HL-60/S4 treated with phorbol 12-myristate 13-acetate at 8.2 ng/mL for 4 days and 3 days (cell line): Measurements from ENCODE around the gene SPRR2G.
"Not testable (repeated sequence)": the region's sequence is repeated elsewhere in the genome, so short reads cannot be mapped to it uniquely, and the experiment has no call there.

Experiments
- in situ Hi-C: fragments of 300-500 bp; cut with MboI; formaldehyde crosslinking; loops from 2 replicates; pipeline ENCODE4 v1.15.0; 2022; ENCODE audit warnings: low sequenced_read_pairs

The SPRR2G gene

GRCh38 chr1:153150846-153151245, at the start of gene SPRR2G:
TSS of gene SPRR2G (minus strand) at chr1:153150890. CDS start at chr1:153150110, 780 bp downstream.
- in situ Hi-C loops: no loop called here

GRCh38 chr1:153195216-153195615, 44.5 kb upstream of the SPRR2G start:
- in situ Hi-C loops: no loop called here

- in situ Hi-C loops: no loop called here
Observed at GRCh38 chr1:153194331-153195050, 43.8 kb upstream of the SPRR2G start.

GRCh38 chr1:153192697-153193096, 42.0 kb upstream of the SPRR2G start:
- in situ Hi-C loops: no loop called here

GRCh38 chr1:153190373-153190772, 39.7 kb upstream of the SPRR2G start:
- in situ Hi-C loops: no loop called here

- in situ Hi-C loops: not testable (repeated sequence)
Observed at GRCh38 chr1:153188301-153188700, 37.6 kb upstream of the SPRR2G start.

- in situ Hi-C loops: no loop called here
Observed at GRCh38 chr1:153180556-153180955, 29.9 kb upstream of the SPRR2G start.

GRCh38 chr1:153178922-153179321, 28.2 kb upstream of the SPRR2G start:
- in situ Hi-C loops: no loop called here

GRCh38 chr1:153174624-153175023, 23.9 kb upstream of the SPRR2G start:
- in situ Hi-C loops: no loop called here

GRCh38 chr1:153168686-153169085, 18.0 kb upstream of the SPRR2G start:
- in situ Hi-C loops: no loop called here

GRCh38 chr1:153155541-153155940, 4.9 kb upstream of the SPRR2G start:
- in situ Hi-C loops: no loop called here

- in situ Hi-C loops: no loop called here
Observed at GRCh38 chr1:153152481-153152880, 1.8 kb upstream of the SPRR2G start.

GRCh38 chr1:153141377-153141776, 9.3 kb downstream of the SPRR2G start:
- in situ Hi-C loops: no loop called here

GRCh38 chr1:153140484-153140883, 10.2 kb downstream of the SPRR2G start:
- in situ Hi-C loops: no loop called here

- in situ Hi-C loops: no loop called here
Observed at GRCh38 chr1:153133743-153134142, 16.9 kb downstream of the SPRR2G start.

GRCh38 chr1:153133267-153133666, 17.4 kb downstream of the SPRR2G start:
- in situ Hi-C loops: no loop called here

- in situ Hi-C loops: not testable (repeated sequence)
Observed at GRCh38 chr1:153128688-153129087, 22.0 kb downstream of the SPRR2G start.

- in situ Hi-C loops: no loop called here
Observed at GRCh38 chr1:153127296-153127695, 23.4 kb downstream of the SPRR2G start.

- in situ Hi-C loops: no loop called here
Observed at GRCh38 chr1:153125536-153125935, 25.2 kb downstream of the SPRR2G start.

- in situ Hi-C loops: not testable (repeated sequence)
Observed at GRCh38 chr1:153123793-153124192, 26.9 kb downstream of the SPRR2G start.

GRCh38 chr1:153122831-153123421, 27.8 kb downstream of the SPRR2G start:
- in situ Hi-C loops: no loop called here

- in situ Hi-C loops: no loop called here
Observed at GRCh38 chr1:153120945-153121344, 29.7 kb downstream of the SPRR2G start.
